GM18868 (cell line): ENCODE measurements around the gene UCP1.
A peak's percentile ranks its signal among the peaks of the same experiment; 100 is the strongest.
"Not testable (repeated sequence)": the region's sequence is repeated elsewhere in the genome, so short reads cannot be mapped to it uniquely, and the experiment has no call there.

Experiments used
- ATAC-seq: cut with Tn5 transposase; IDR thresholded peaks from one replicate; pipeline ENCODE4 v1.9.1; 2021; ENCODE audit warnings: mild to moderate bottlenecking, moderate library complexity; ENCODE audit not compliant: unreplicated experiment

The UCP1 gene

DNA sequence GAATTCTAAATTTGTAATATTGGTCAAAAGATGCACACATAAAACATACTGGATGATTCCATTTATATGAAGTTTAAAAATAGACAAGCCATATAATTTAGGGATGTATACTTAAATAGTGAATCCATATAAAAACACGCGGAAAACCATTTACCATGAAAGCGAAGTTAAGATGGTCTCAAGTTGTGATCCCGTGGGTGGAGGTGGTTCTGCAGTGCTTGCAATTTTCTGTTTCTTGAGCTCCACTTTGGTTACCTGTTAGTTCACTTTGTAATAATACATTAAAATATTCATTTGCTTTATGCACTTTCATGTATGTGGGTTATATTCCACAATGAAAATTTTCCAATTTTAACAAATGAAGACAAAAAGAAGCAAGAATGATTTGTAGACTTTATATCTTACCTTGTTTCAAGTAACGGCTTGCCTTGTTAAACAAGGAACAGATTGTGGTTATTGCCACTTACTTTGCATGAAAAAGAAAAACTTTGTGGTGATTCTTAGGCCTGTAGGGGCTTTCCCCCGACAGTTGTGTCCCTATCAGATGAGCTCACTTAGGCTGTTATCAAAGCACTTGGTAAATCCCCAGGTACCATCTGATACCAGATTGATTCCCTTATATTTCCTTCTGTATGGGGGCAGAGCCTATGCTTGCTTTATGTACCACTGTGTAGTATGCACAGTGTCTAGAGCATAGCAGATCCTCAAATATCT, 12.2 kb downstream of the UCP1 start:
- peak; percentile 100 for ATAC-seq

DNA sequence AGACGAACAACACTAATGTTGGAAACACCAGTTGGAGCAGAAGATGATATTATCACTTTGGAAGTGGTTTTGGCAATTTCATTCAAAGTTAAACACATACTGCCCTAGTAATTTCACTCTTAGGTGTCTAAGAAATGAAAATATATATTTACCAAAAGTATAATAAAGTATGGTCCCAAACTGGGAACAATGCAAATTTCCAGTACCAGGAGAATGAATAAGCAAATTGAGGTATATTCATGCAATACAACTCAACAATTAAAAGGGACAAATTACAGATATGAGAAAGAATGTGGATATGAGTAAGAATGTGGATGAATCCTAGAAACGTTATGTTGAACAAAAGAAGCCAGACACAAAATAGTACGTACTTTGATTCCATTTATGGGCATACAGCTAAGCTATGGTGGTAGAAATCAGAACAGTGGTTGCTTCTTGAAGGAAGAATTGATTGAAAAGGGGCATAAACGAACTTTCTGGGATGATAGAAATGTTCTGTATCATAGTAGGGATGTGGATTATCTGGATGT, 34.7 kb downstream of the UCP1 start:
- ATAC-seq, result no peak

DNA sequence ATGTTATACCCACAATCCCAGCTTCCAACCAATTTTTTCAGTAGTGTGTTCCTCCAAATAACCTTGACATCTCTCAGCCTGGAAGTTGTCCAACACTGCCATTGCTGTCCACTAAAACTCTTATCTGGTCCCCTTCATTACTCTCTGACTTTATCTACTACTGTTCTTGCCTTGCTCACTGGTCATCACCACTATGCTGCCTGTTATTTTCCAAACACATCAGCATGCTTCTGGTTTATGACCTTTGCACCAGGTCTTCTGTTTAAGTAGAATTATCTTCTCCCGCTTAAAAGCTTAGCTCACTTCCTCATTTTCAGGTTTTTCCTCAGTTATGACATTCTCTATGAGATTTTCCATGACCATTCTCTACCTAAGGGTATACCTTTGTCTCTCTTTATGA, 39.3 kb downstream of the UCP1 start:
- no peak for ATAC-seq

DNA sequence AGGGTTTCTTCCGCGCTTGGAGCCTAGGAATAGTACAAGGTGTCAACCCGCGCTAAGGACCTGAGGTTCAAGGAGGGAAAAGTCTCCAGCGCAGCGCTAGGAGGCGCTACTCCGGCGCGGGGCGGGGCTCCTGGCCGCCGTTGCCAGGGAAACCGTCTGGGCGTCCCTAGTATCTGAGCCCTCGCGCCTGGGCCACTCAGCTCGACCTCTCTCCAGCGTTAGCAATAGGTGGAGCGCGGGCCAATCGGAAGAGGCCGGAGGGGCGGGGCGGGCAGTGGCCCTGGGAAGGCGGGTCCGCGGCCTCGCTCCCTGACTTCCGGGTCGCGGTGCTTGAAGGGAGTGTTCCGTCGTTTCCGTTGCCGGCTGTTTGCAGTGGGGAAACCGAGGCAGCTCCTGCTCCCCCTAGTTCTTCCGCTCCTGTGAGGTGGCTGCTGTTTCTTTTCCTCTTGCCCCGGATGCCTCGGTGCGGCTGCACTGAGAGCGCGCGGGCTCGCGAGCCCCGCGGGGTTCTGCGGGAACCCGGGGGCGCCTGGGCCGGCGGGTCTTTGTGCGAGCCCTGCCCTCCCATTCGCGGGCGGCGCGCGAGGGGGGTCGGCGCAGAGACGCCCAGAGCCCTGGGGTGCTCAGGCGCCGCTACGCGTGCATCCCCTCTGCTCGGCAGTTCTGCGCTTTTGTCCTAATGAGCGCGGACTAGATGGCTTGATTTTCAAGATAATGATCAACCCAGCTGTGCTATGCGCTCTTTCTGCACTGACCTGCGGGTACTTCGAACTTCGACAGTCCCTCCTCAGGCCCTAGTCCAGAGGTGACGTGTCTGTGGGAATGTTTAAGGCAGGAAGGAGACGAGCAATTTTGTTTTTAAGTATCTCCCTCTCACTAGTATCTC, 44.7 kb downstream of the UCP1 start, which contains the start of gene ELMOD2:
ELMOD2 (plus strand) TSS at position 312 of the 886 bp plus-strand sequence. CDS start 1,261 bp downstream, outside the sequence.
- peak; percentile 100 for ATAC-seq

DNA sequence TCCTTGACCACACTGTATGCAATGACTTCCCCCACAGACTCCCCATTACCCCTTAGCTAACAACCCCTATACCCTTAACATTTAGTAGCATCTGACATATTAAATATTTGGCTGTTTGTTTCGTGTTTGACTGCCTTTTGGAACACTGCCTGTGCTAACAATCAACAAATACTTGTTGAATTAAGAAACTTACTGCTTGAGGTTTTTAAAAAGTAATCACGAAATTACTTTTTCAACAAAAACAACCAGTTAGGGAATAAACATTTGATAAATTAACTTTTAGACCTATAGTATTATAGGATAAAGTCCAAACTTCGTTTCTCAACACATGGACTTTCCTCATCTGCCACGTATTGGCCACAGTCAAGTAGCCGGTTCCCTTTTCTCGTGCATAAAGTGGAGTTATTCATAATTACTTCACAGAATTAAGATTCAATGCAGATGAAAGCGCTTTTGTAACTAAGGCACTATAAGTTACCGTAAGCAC, 45.3 kb downstream of the UCP1 start:
- ATAC-seq, result peak; percentile 17

DNA sequence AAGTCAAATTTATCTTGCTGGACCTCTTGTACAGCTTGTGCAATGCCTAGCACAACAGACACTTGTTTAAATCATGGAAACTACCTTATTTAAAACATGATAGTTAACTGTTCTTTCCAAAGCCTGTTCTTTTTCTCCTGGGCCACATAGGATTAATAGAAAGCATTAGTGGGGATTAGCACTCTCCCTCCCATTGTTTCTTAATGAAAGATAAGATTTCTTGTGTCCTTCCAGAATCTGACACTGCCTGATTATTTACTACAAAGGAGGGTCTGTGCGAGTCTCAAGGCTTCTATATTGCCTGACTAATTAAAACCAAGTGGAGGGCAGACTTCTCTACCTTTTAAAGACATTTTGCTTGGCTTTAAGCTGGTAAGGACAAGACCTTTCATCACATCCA, 53.3 kb downstream of the UCP1 start:
- ATAC-seq, result no peak

DNA sequence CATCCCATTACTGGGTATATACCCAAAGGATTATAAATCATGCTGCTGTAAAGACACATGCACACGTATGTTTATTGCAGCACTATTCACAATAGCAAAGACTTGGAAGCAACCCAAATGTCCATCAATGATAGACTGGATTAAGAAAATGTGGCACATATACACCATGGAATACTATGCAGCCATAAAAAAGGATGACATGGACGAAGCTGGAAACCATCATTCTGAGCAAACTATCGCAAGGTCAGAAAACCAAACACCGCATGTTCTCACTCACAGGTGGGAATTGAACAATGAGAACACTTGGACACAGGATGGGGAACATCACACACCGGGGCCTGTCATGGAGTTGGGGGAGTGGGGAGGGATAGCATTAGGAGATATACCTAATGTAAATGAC, 55.0 kb downstream of the UCP1 start:
- ATAC-seq, result not testable (repeated sequence)
